MM.1S (cell line): ENCODE results near the gene SF3B5.

Experiments
- DNase-seq: peaks from one replicate; pipeline ENCODE4 v3.0.0-alpha.2; 2015
- H2AFZ ChIP-seq: fragments of 300-600 bp; sonication (generic); 2 replicates; pipeline ENCODE4 v1.6.0; 2016; ENCODE audit warnings: antibody characterized with exemption, low read length
- H3F3A ChIP-seq: fragments of 300-600 bp; sonication (generic); 2 replicates; pipeline ENCODE4 v1.6.1; 2016; ENCODE audit warnings: mild to moderate bottlenecking, antibody characterized with exemption, low read length, moderate library complexity, mixed read lengths; ENCODE audit not compliant: insufficient read depth
- H3K27ac ChIP-seq: fragments of 300-600 bp; sonication (generic); 2 replicates; pipeline ENCODE4 v1.5.1; 2016; ENCODE audit warnings: mild to moderate bottlenecking, low read length
- H3K27me3 ChIP-seq: fragments of 300-600 bp; sonication (generic); replicated peaks from 2 replicates; pipeline ENCODE4 v1.6.0; 2016; ENCODE audit warnings: low read length; ENCODE audit not compliant: insufficient read depth
- H3K36me3 ChIP-seq: fragments of 300-600 bp; sonication (generic); replicated peaks from 2 replicates; pipeline ENCODE4 v1.6.1; 2016; ENCODE audit warnings: mild to moderate bottlenecking, low read length, mixed read lengths; ENCODE audit not compliant: insufficient read depth
- H3K4me1 ChIP-seq: fragments of 300-600 bp; sonication (generic); 2 replicates; pipeline ENCODE4 v1.6.1; 2016; ENCODE audit warnings: low read length, mixed read lengths
- H3K4me2 ChIP-seq: fragments of 300-600 bp; sonication (generic); 2 replicates; pipeline ENCODE4 v1.6.0; 2016; ENCODE audit warnings: low read depth, low read length
- H3K4me3 ChIP-seq: fragments of 300-600 bp; sonication (generic); 2 replicates; pipeline ENCODE4 v1.5.1; 2016; ENCODE audit warnings: low read length, mixed read lengths
- H3K79me2 ChIP-seq: fragments of 300-600 bp; sonication (generic); 2 replicates; pipeline ENCODE4 v1.6.1; 2016; ENCODE audit warnings: mixed run types, low read length, mixed read lengths
- H3K9ac ChIP-seq: fragments of 300-600 bp; sonication (generic); 2 replicates; pipeline ENCODE4 v1.6.1; 2016; ENCODE audit warnings: low read length, mixed read lengths
- H3K9me2 ChIP-seq: fragments of 300-600 bp; sonication (generic); replicated peaks from 2 replicates; pipeline ENCODE4 v1.6.1; 2016; ENCODE audit warnings: mild to moderate bottlenecking, low read length, mixed read lengths; ENCODE audit not compliant: insufficient read depth
- H3K9me3 ChIP-seq: fragments of 300-600 bp; sonication (generic); replicated peaks from 2 replicates; pipeline ENCODE4 v1.6.1; 2016; ENCODE audit warnings: mild to moderate bottlenecking, low read length, mixed read lengths; ENCODE audit not compliant: insufficient read depth
- H4K20me1 ChIP-seq: fragments of 300-600 bp; sonication (generic); 2 replicates; pipeline ENCODE4 v1.6.1; 2016; ENCODE audit warnings: mild to moderate bottlenecking, low read length, moderate library complexity, mixed read lengths; ENCODE audit not compliant: insufficient read depth
- CTCF ChIP-seq: fragments of 300-600 bp; sonication (generic); IDR thresholded peaks from 2 replicates; pipeline ENCODE4 v1.5.1; 2016; ENCODE audit warnings: antibody characterized with exemption, low read length, mixed read lengths
- EZH2 ChIP-seq: fragments of 300-600 bp; sonication (generic); optimal IDR thresholded peaks from 2 replicates; pipeline ENCODE3; 2017; ENCODE audit warnings: low read depth, mild to moderate bottlenecking, antibody characterized with exemption, low read length, mixed read lengths
- EZH2phosphoT487 ChIP-seq: fragments of 300-600 bp; sonication (generic); IDR thresholded peaks from 2 replicates; pipeline ENCODE4 v1.6.1; 2018; ENCODE audit warnings: antibody characterized with exemption, low read length

SF3B5 gene

GRCh38 chr6:144068794-144069193, 26.6 kb downstream of the SF3B5 start:
- TF ChIP-seq CTCF = no peak
- TF ChIP-seq EZH2phosphoT487 = no peak
- TF ChIP-seq EZH2 = no peak
- 0 out of 2 replicates have a peak, but pooled peaks cover 5% of the 10 kb centered on the region for H3F3A ChIP-seq
- H3K27ac ChIP-seq = no peak overlapping the region
- H3K36me3 ChIP-seq = no peaks in the 10 kb centered on the region
- H3K9ac ChIP-seq = no peak overlapping the region
- no peak overlapping the region for H3K4me2 ChIP-seq
- no peak overlapping the region for H3K4me3 ChIP-seq
- no peaks in the 10 kb centered on the region for H3K9me2 ChIP-seq
- peaks cover 7% of the 10 kb centered on the region; the same call in 1 of the 2 replicates for H3K4me1 ChIP-seq
- no peaks in the 10 kb centered on the region for H3K27me3 ChIP-seq
- no peaks in the 10 kb centered on the region for H3K9me3 ChIP-seq
- no peaks in the 10 kb centered on the region for H3K79me2 ChIP-seq
- H4K20me1 ChIP-seq = no peaks in the 10 kb centered on the region
- no peak overlapping the region for H2AFZ ChIP-seq
- DNase-seq = no peak

GRCh38 chr6:144066741-144067484, 28.5 kb downstream of the SF3B5 start:
- peak; percentile 41 for DNase-seq

GRCh38 chr6:144066255-144066654, 29.1 kb downstream of the SF3B5 start:
- no peak overlapping the region for H3K4me3 ChIP-seq
- no peak overlapping the region for H2AFZ ChIP-seq
- H3K9me2 ChIP-seq = no peaks in the 10 kb centered on the region
- no peaks in the 10 kb centered on the region for H3K27me3 ChIP-seq
- no peaks in the 10 kb centered on the region for H3K9me3 ChIP-seq
- no peak for DNase-seq
- peaks cover 7% of the 10 kb centered on the region; the same call in 1 of the 2 replicates for H3K4me1 ChIP-seq
- 0 out of 2 replicates have a peak, but pooled peaks cover 5% of the 10 kb centered on the region for H3F3A ChIP-seq
- TF ChIP-seq CTCF (no peak), EZH2phosphoT487 (no peak), EZH2 (no peak)
- H3K9ac ChIP-seq = no peak overlapping the region
- no peaks in the 10 kb centered on the region for H3K36me3 ChIP-seq
- no peaks in the 10 kb centered on the region for H4K20me1 ChIP-seq
- no peaks in the 10 kb centered on the region for H3K79me2 ChIP-seq
- H3K27ac ChIP-seq = no peak overlapping the region
- H3K4me2 ChIP-seq = peak overlapping the region; percentile 54; the same call in 1 of the 2 replicates

More at GRCh38 chr6:144066741-144067484, 28.5 kb downstream of the SF3B5 start:
- no peak overlapping the region for H3K9ac ChIP-seq
- TF ChIP-seq EZH2 = no peak
- TF ChIP-seq EZH2phosphoT487 = no peak
- TF ChIP-seq CTCF = no peak
- no peak overlapping the region for H3K27ac ChIP-seq
- H3K36me3 ChIP-seq = no peaks in the 10 kb centered on the region
- H4K20me1 ChIP-seq = no peaks in the 10 kb centered on the region
- no peaks in the 10 kb centered on the region for H3K79me2 ChIP-seq
- H3K27me3 ChIP-seq = no peaks in the 10 kb centered on the region
- no peak overlapping the region for H2AFZ ChIP-seq
- no peaks in the 10 kb centered on the region for H3K9me3 ChIP-seq
- H3F3A ChIP-seq = 0 out of 2 replicates have a peak, but pooled peaks cover 5% of the 10 kb centered on the region
- H3K4me2 ChIP-seq = peak overlapping the region; percentile 54; the same call in 1 of the 2 replicates
- H3K9me2 ChIP-seq = no peaks in the 10 kb centered on the region
- H3K4me3 ChIP-seq = no peak overlapping the region; the same call in 1 of the 2 replicates
- peaks cover 7% of the 10 kb centered on the region; the same call in 1 of the 2 replicates for H3K4me1 ChIP-seq
